ENCODE data around the gene NFKB2.

NFKB2 gene

GRCh38 chr10:102407425-102408130, 12.1 kb downstream of the NFKB2 start:
- DNase-seq = no peak

- peak in 24 of 58 donors; percentile 11 to 68 (median 36) for DNase-seq
Observed at GRCh38 chr10:102408131-102408727, 12.7 kb downstream of the NFKB2 start.

- peak in 50 of 58 donors; percentile 17 to 89 (median 58) for DNase-seq
Observed at GRCh38 chr10:102408728-102409603, 13.5 kb downstream of the NFKB2 start.

GRCh38 chr10:102409604-102410428, 14.3 kb downstream of the NFKB2 start:
- peak in 1 of 58 donors; percentile 51 for DNase-seq

- peak in 45 of 58 donors; percentile 16 to 77 (median 44) for DNase-seq
Observed at GRCh38 chr10:102410429-102411073, 15.0 kb downstream of the NFKB2 start.

- no peak for DNase-seq
Observed at GRCh38 chr10:102411341-102412255, 16.1 kb downstream of the NFKB2 start.

GRCh38 chr10:102412293-102412692, 16.8 kb downstream of the NFKB2 start:
- DNase-seq = no peak

- DNase-seq = peak in 27 of 58 donors; percentile 8 to 71 (median 33)
Observed at GRCh38 chr10:102413053-102413705, 17.7 kb downstream of the NFKB2 start.

GRCh38 chr10:102413806-102414561, 18.5 kb downstream of the NFKB2 start:
- DNase-seq = no peak

- DNase-seq = no peak
Observed at GRCh38 chr10:102414749-102415148, 19.2 kb downstream of the NFKB2 start.

GRCh38 chr10:102416283-102416682, 20.8 kb downstream of the NFKB2 start:
- DNase-seq = no peak

GRCh38 chr10:102416695-102417094, 21.2 kb downstream of the NFKB2 start:
- DNase-seq = no peak

- peak in 20 of 58 donors; percentile 18 to 67 (median 40) for DNase-seq
Observed at GRCh38 chr10:102418622-102419268, 23.2 kb downstream of the NFKB2 start, which contains the start of gene PSD. PSD (minus strand) TSS chr10:102418785; CDS start chr10:102417038, 1,747 bp downstream.

GRCh38 chr10:102419269-102420180, 24.0 kb downstream of the NFKB2 start:
- DNase-seq = peak in 54 of 58 donors; percentile 16 to 83 (median 66)

- no peak for DNase-seq
Observed at GRCh38 chr10:102420181-102420713, 24.7 kb downstream of the NFKB2 start.
